Tongue (tissue), 2 donors: ENCODE measurements around the gene KRR1. TPM values are rescaled to one million over a fixed set of nuclear protein-coding genes. Genes with fewer than 3 reads are reported as not detected.
"Not testable (repeated sequence)": the region's sequence is repeated elsewhere in the genome, so short reads cannot be mapped to it uniquely, and the experiment has no call there.

ENCODE experiments used
- DNase-seq: peaks from one replicate; pipeline ENCODE4 v3.0.0-alpha.2; 2015
- total RNA-seq: library from RNA; depleted of rRNA; stranded (reverse); fragments of >200 nt; gene quantifications from one replicate; pipeline ENCODE4 v1.2.3, GENCODE V29; 2014

Gene KRR1
- total RNA-seq, 1 donor from 2014 or later: 78.9 TPM

- peak; percentile 14 for DNase-seq
Measured at GRCh38 chr12:75525263-75525662, 13.9 kb upstream of the KRR1 start.

- DNase-seq: not testable (repeated sequence)
Measured at GRCh38 chr12:75522124-75522523, 10.7 kb upstream of the KRR1 start.

GRCh38 chr12:75521224-75521623 lies 9.8 kb upstream of the KRR1 start:
- not testable (repeated sequence) for DNase-seq

- DNase-seq: no peak
Measured at GRCh38 chr12:75509621-75510020, 1.8 kb downstream of the KRR1 start.

GRCh38 chr12:75508159-75508558 lies 3.2 kb downstream of the KRR1 start:
- DNase-seq: no peak

- DNase-seq: no peak
Measured at GRCh38 chr12:75507086-75507485, 4.3 kb downstream of the KRR1 start.

GRCh38 chr12:75505706-75506312 lies 5.6 kb downstream of the KRR1 start:
- DNase-seq: peak; percentile 39

GRCh38 chr12:75503866-75504265 lies 7.5 kb downstream of the KRR1 start:
- no peak for DNase-seq

- DNase-seq: no peak
Measured at GRCh38 chr12:75503459-75503858, 8.0 kb downstream of the KRR1 start.

- DNase-seq: no peak
Measured at GRCh38 chr12:75491169-75491568, 20.2 kb downstream of the KRR1 start.

- no peak for DNase-seq
Measured at GRCh38 chr12:75489613-75490210, 21.7 kb downstream of the KRR1 start.

GRCh38 chr12:75489187-75489586 lies 22.2 kb downstream of the KRR1 start:
- no peak for DNase-seq

GRCh38 chr12:75488553-75488952 lies 22.9 kb downstream of the KRR1 start:
- no peak for DNase-seq

GRCh38 chr12:75487308-75487707 lies 24.1 kb downstream of the KRR1 start:
- DNase-seq: no peak

GRCh38 chr12:75484450-75484849 lies 27.0 kb downstream of the KRR1 start:
- not testable (repeated sequence) for DNase-seq

- DNase-seq: peak; percentile 28
Measured at GRCh38 chr12:75483431-75483830, 28.0 kb downstream of the KRR1 start.

GRCh38 chr12:75482646-75483045 lies 28.8 kb downstream of the KRR1 start:
- no peak for DNase-seq

GRCh38 chr12:75481774-75482173 lies 29.6 kb downstream of the KRR1 start:
- no peak for DNase-seq

- DNase-seq: no peak
Measured at GRCh38 chr12:75481013-75481705, 30.2 kb downstream of the KRR1 start.

GRCh38 chr12:75480469-75480949 lies 30.9 kb downstream of the KRR1 start, which contains the start of gene GLIPR1:
TSS of gene GLIPR1 (plus strand) at chr12:75480755. CDS start at chr12:75480881, 126 bp downstream.
- peak; percentile 71 for DNase-seq

- DNase-seq: peak; percentile 32
Measured at GRCh38 chr12:75479963-75480461, 31.4 kb downstream of the KRR1 start.

- DNase-seq: no peak
Measured at GRCh38 chr12:75478116-75478794, 33.2 kb downstream of the KRR1 start.

- DNase-seq: no peak
Measured at GRCh38 chr12:75477137-75477536, 34.3 kb downstream of the KRR1 start.
